HepG2 (cell line): ENCODE data around the gene EMILIN3. TPM values are rescaled to one million over a fixed set of nuclear protein-coding genes. Genes with fewer than 3 reads are reported as not detected.

Experiments used
- ATAC-seq: fragments of 200-7000 bp; cut with Tn5 transposase; 3 replicates; pipeline ENCODE4 v1.9.1; 2020; ENCODE audit warnings: mild to moderate bottlenecking, moderate library complexity
- BruUV-seq: library from RNA; stranded (reverse); fragments of 400-500 nt; replicated peaks from 2 replicates; lab custom pipeline; 2021; lab: Mats Ljungman, UMichigan
- CTCF ChIA-PET: fragments of 300-600 bp; formaldehyde crosslinking; extraction: SDS; loops from one replicate; lab custom pipeline; 2021; ENCODE audit warnings: low total read pairs, inconsistent platforms, low intra/inter-chr PET ratio; lab: Yijun Ruan, JAX
- POLR2A ChIA-PET: fragments of 350-600 bp; sonication (Branson Sonifier 250); formaldehyde crosslinking; loops from one replicate; lab custom pipeline; 2020; ENCODE audit warnings: antibody characterized with exemption, inconsistent platforms; lab: Yijun Ruan, JAX
- DNase-seq: peaks from one replicate; pipeline ENCODE4 v3.0.0-alpha.2; 2015; ENCODE audit warnings: low spot score
- FAIRE-seq: peaks from 3 replicates; lab custom pipeline; 2011; peaks lifted over from hg19 to GRCh38; lab: Jason Lieb, UNC
- H2AFZ ChIP-seq: one replicate; pipeline ENCODE4 v1.6.1; 2011; ENCODE audit warnings: low read length, inconsistent platforms
- H3K27ac ChIP-seq: fragments of 300-600 bp; 3 replicates; pipeline ENCODE4 v1.8.0; 2011; ENCODE audit warnings: mixed run types, mild to moderate bottlenecking, mixed read lengths, low read length, inconsistent platforms; ENCODE audit not compliant: insufficient read depth; ENCODE audit errors: extremely low read length
- H3K27me3 ChIP-seq, 2 experiments: fragments of 200-600 bp in 1 of 2; 2 replicates in 1 of 2; 3 replicates in 1 of 2; pipeline versions ENCODE4 v1.6.0 to v1.8.0; 2011; ENCODE audit warnings: low read length in 2 of 2, mild to moderate bottlenecking in 2 of 2, moderate library complexity in 2 of 2, inconsistent platforms in 1 of 2; ENCODE audit not compliant: insufficient read depth in 2 of 2, control insufficient read depth in 1 of 2
- H3K36me3 ChIP-seq, 2 experiments: fragments of 200-600 bp in 1 of 2; replicated peaks in 1 of 2; 2 replicates in 1 of 2; 3 replicates in 1 of 2; pipeline versions ENCODE4 v1.5.1 to v1.8.0; 2011; ENCODE audit warnings: low read length in 2 of 2, inconsistent platforms in 1 of 2; ENCODE audit not compliant: insufficient read depth in 2 of 2, control insufficient read depth in 1 of 2
- H3K4me1 ChIP-seq: 2 replicates; pipeline ENCODE4 v1.5.1; 2012; ENCODE audit warnings: low read length, inconsistent platforms; ENCODE audit not compliant: insufficient read depth
- H3K4me2 ChIP-seq: 2 replicates; pipeline ENCODE4 v1.6.0; 2011; ENCODE audit warnings: low read depth, low read length, inconsistent platforms
- H3K4me3 ChIP-seq, 3 experiments: fragments of 200-600 bp in 1 of 3; sonication (generic), shearing (Covaris generic) in 1 of 3; replicated peaks in 1 of 3; 2 replicates each; pipeline ENCODE4 v1.5.1; 2011 to 2016; ENCODE audit warnings: low read length in 3 of 3, inconsistent platforms in 2 of 3, low read depth in 2 of 3, mild to moderate bottlenecking in 2 of 3, control low read depth in 1 of 3, mixed read lengths in 1 of 3; ENCODE audit not compliant: insufficient read depth in 1 of 3
- H3K79me2 ChIP-seq: one replicate; pipeline ENCODE4 v1.6.1; 2011; ENCODE audit warnings: low read length, inconsistent platforms; ENCODE audit not compliant: insufficient read depth
- H3K9ac ChIP-seq: 2 replicates; pipeline ENCODE4 v1.6.0; 2011; ENCODE audit warnings: mild to moderate bottlenecking, low read depth, low read length, inconsistent platforms; ENCODE audit not compliant: insufficient read depth
- H3K9me3 ChIP-seq: 2 replicates; pipeline ENCODE4 v1.5.1; 2012; ENCODE audit warnings: mild to moderate bottlenecking, low read length
- H4K20me1 ChIP-seq: 2 replicates; pipeline ENCODE4 v1.6.0; 2011; ENCODE audit warnings: inconsistent platforms, mild to moderate bottlenecking, low read length, moderate library complexity; ENCODE audit not compliant: insufficient read depth
- AGO1 ChIP-seq: fragments of 200-400 bp; formaldehyde crosslinking; IDR thresholded peaks from 2 replicates; pipeline ENCODE4 v1.6.1; 2017; ENCODE audit warnings: mild to moderate bottlenecking, low read depth, low read length, moderate library complexity; ENCODE audit not compliant: poor library complexity, severe bottlenecking
- CBX5 ChIP-seq: sonication (generic); formaldehyde crosslinking; IDR thresholded peaks from 2 replicates; pipeline ENCODE4 v1.4.0; 2020; ENCODE audit warnings: missing genetic modification reagents, borderline replicate concordance
- CEBPB ChIP-seq: IDR thresholded peaks from 2 replicates; pipeline ENCODE4 v1.6.1; 2011; ENCODE audit warnings: low read depth, low read length, improper control_type of control experiment, borderline replicate concordance
- CSRNP1 ChIP-seq: sonication (generic); formaldehyde crosslinking; IDR thresholded peaks from 2 replicates; pipeline ENCODE4 v1.8.1; 2023; ENCODE audit warnings: mild to moderate bottlenecking, missing genetic modification reagents
- DZIP1 ChIP-seq: sonication (generic); formaldehyde crosslinking; IDR thresholded peaks from 2 replicates; pipeline ENCODE4 v1.5.0; 2020; ENCODE audit warnings: mild to moderate bottlenecking, missing genetic modification reagents
- HOXA3 ChIP-seq: sonication (generic); formaldehyde crosslinking; IDR thresholded peaks from 2 replicates; pipeline ENCODE4 v1.5.0; 2020; ENCODE audit warnings: missing genetic modification reagents
- KDM2A ChIP-seq: sonication (generic); formaldehyde crosslinking; IDR thresholded peaks from 2 replicates; pipeline ENCODE4 v1.4.0; 2020; ENCODE audit warnings: low read depth, missing genetic modification reagents, borderline replicate concordance
- SP4 ChIP-seq: sonication (generic); formaldehyde crosslinking; IDR thresholded peaks from 2 replicates; pipeline ENCODE4 v1.8.1; 2023; ENCODE audit warnings: mild to moderate bottlenecking, missing genetic modification reagents
- ZFX ChIP-seq: sonication (generic); formaldehyde crosslinking; IDR thresholded peaks from 2 replicates; pipeline ENCODE4 v1.4.0; 2020; ENCODE audit warnings: mild to moderate bottlenecking, low read depth, missing genetic modification reagents, moderate library complexity
- ZNF333 ChIP-seq: sonication (generic); formaldehyde crosslinking; IDR thresholded peaks from 2 replicates; pipeline ENCODE4 v1.4.0; 2020; ENCODE audit warnings: mild to moderate bottlenecking, missing genetic modification reagents, borderline replicate concordance
- ZSCAN21 ChIP-seq: sonication (generic); formaldehyde crosslinking; IDR thresholded peaks from 2 replicates; pipeline ENCODE4 v1.8.0; 2022; ENCODE audit warnings: mild to moderate bottlenecking, missing genetic modification reagents, moderate library complexity, borderline replicate concordance
- ZXDC ChIP-seq: sonication (generic); formaldehyde crosslinking; IDR thresholded peaks from 2 replicates; pipeline ENCODE4 v1.5.0; 2020; ENCODE audit warnings: mild to moderate bottlenecking, missing genetic modification reagents
- WGBS: methylation state at CpG from one replicate; pipeline ENCODE4 v1.1.6; 2017; ENCODE audit warnings: low lambda C conversion rate; 5-methylcytosine and 5-hydroxymethylcytosine counted together
- in situ Hi-C: cut with HindIII; loops from 2 replicates; pipeline ENCODE4 v1.10.0; 2017; ENCODE audit warnings: low pct_unique_long_range_greater_than_20kb; ENCODE audit not compliant: extremely low pct_ligation_motif_present
- intact Hi-C: fragments of 100-400 bp; cut with micrococcal nuclease; formaldehyde crosslinking; loops from one replicate; pipeline ENCODE4 v1.10.0; 2022; ENCODE audit not compliant: unreplicated experiment
- polyA plus RNA-seq, 8 experiments: library from polyadenylated mRNA; depleted of rRNA in 3 of 8; stranded (reverse) in 7 of 8; unstranded in 1 of 8; fragments of >200 nt; fragmentation: Illumina TruSeq in 4 of 8; extraction: Trizol in 4 of 8; gene quantifications; 2 replicates each; pipeline versions ENCODE4 v1.2.1 to v1.2.3, GENCODE V29; 2011 to 2016; ENCODE audit warnings: low read depth in 4 of 8, missing spikeins in 1 of 8, mixed read lengths in 1 of 8; ENCODE audit not compliant: insufficient read depth in 1 of 8
- total RNA-seq, 5 experiments: library from RNA; depleted of rRNA; stranded (reverse); fragments of >200 nt; fragmentation: Illumina TruSeq; extraction: Trizol; gene quantifications; 2 replicates each; pipeline ENCODE4 v1.2.3, GENCODE V29; 2016; ENCODE audit warnings: low read depth in 1 of 5
- TF ChIP-seq, protein P1 (sequence below): sonication (generic); formaldehyde crosslinking; IDR thresholded peaks from 2 replicates; pipeline ENCODE4 v1.5.0; 2020; ENCODE audit warnings: missing genetic modification reagents

Gene EMILIN3
- total and polyA plus RNA-seq, 2 of the 13 experiments (the other 11 are each of a cell fraction or from before 2014, with no cell fraction given), result 0.25 to 0.29 TPM

DNA sequence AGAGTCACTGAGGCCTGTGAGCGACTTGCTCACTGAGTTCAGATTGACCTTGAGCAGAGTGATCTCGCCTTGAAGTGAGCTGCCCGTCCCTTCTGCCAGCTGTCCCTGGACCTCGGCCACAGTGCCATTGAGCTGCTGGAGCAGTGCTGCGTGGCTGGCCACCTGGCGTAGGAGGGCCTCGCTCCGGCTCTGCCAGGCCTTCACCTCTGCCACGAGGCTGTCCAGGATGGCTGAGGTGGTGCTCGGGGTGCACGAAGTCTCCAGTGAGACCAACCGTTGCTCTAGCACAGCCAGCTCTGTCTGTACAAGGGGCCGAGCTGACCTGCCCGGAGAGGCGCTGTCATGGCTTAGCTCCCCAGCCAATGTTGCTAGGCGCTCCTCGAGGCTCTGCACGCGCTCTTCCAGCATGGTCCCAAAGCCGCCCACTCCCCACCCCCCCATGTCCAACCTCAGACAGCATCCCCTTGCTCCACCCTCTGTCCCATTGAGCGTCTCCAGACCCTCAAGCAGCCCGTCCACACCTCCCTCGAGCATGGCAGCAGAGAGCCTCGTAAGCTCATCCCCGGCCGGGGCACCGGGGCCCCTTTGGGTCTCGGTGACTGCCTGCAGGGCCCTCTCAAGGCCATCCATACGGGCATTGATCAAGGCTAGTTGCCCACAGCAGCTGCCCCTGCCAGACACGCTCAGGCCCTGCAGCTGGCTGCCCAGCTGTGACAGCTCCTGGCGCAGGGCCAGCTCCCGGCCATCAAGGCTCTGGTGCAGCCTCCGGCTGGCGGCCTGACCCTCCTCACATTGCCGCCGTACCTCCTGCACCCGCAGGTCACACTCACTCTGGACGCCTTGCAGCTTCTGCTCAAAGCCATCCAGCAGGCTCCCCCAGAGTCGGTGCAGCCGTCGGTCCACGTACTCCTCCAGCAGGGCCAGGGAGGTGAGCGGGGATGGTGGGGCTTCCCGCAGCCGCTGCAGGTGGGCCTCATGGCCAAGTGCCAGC, 4.6 kb downstream of the EMILIN3 start:
- no peak for FAIRE-seq
- no peak for TF ChIP-seq CEBPB
- TF ChIP-seq ZSCAN21 (CRISPR knock-in tag), result 0 out of 2 replicates have a peak, but pooled peaks have one; percentile 37
- TF ChIP-seq ZFX (CRISPR knock-in tag), result peak; percentile 38
- 0 out of 2 replicates have a peak, but pooled peaks have one; percentile 22 for TF ChIP-seq DZIP1 (CRISPR knock-in tag)
- TF ChIP-seq AGO1, result peak; percentile 80
- TF ChIP-seq, protein P1, sequence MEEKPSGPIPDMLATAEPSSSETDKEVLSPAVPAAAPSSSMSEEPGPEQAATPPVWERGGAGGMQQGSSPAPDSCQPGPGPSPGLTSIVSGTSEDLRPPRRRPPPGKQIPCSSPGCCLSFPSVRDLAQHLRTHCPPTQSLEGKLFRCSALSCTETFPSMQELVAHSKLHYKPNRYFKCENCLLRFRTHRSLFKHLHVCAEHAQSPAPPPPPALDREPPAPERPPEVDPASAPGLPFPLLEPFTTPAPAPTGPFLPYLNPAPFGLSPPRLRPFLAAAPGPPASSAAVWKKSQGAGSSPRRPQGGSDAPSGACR (CRISPR knock-in tag), result no peak
- peak; percentile 16; the same call in 1 of the 2 replicates for TF ChIP-seq CSRNP1 (CRISPR knock-in tag)
- TF ChIP-seq ZNF333, result 0 out of 2 replicates have a peak, but pooled peaks have one; percentile 52
- peak; percentile 35 for TF ChIP-seq KDM2A (CRISPR knock-in tag)
- no peak for TF ChIP-seq CBX5 (CRISPR knock-in tag)
- TF ChIP-seq ZXDC (CRISPR knock-in tag), result 0 out of 2 replicates have a peak, but pooled peaks have one; percentile 15
- peak; percentile 40; the same call in 1 of the 2 replicates for TF ChIP-seq SP4
- 0 out of 2 replicates have a peak, but pooled peaks have one; percentile 16 for TF ChIP-seq HOXA3 (CRISPR knock-in tag)

More for the DNA sequence above, 4.6 kb downstream of the EMILIN3 start:
- ATAC-seq, result no peak
- Histone ChIP-seq H3K9me3 (no peaks in the 10 kb centered on the region), H3K4me1 (peaks cover 24% of the 10 kb centered on the region), H3K4me3 (no peak overlapping the region), H3K36me3 (peaks cover 0 to 7% of the 10 kb centered on the region in 2 experiments; a peak in 3 of 5 replicates), H3K79me2 (no peaks in the 10 kb centered on the region), H3K9ac (no peak overlapping the region), H2AFZ (no peak overlapping the region), H3K4me2 (no peak overlapping the region), H4K20me1 (no peaks in the 10 kb centered on the region), H3K27me3 (peaks cover 18 to 32% of the 10 kb centered on the region in 2 experiments), H3K27ac (no peak overlapping the region)
- no peak for DNase-seq
- no TSS peak for BruUV-seq
- ChIA-PET POLR2A (interaction anchor here (1.1 kb wide), 1 partner anchor 14 kb away, joined by 3 read pairs; no protein-coding TSS in a partner anchor), CTCF (no interaction called here)
- in situ Hi-C loops, result no loop called here
- WGBS, result 71% methylated on average over 39 of the region's 45 CpGs
- intact Hi-C loops, result no loop called here
